ENCODE measurements around the gene TKTL1.

Gene TKTL1

GRCh38 chrX:154362085-154362742 lies 66.6 kb downstream of the TKTL1 start:
- no peak for DNase-seq (ENCODE audit: low read depth)

- DNase-seq (ENCODE audit: low read depth), result no peak
These were observed 68.3 kb downstream of the TKTL1 start for GRCh38 chrX:154363706-154364439.

GRCh38 chrX:154365052-154365600 lies 69.5 kb downstream of the TKTL1 start:
- no peak for DNase-seq (ENCODE audit: low read depth)

GRCh38 chrX:154365997-154366665 lies 70.5 kb downstream of the TKTL1 start:
- DNase-seq (ENCODE audit: low read depth), result no peak

GRCh38 chrX:154366666-154367055 lies 71.1 kb downstream of the TKTL1 start:
- no peak for DNase-seq (ENCODE audit: low read depth)

GRCh38 chrX:154367474-154368308 lies 72.1 kb downstream of the TKTL1 start:
- DNase-seq (ENCODE audit: low read depth), result no peak

GRCh38 chrX:154368630-154369448 lies 73.2 kb downstream of the TKTL1 start:
- DNase-seq (ENCODE audit: low read depth), result peak; percentile 86

- DNase-seq (ENCODE audit: low read depth), result peak; percentile 54
These were observed 74.1 kb downstream of the TKTL1 start for GRCh38 chrX:154369449-154370299.

GRCh38 chrX:154370300-154371016 lies 74.9 kb downstream of the TKTL1 start:
- no peak for DNase-seq (ENCODE audit: low read depth)

GRCh38 chrX:154371017-154371788 lies 75.6 kb downstream of the TKTL1 start:
- peak; percentile 89 for DNase-seq (ENCODE audit: low read depth)

- no peak for DNase-seq (ENCODE audit: low read depth)
These were observed 76.2 kb downstream of the TKTL1 start for GRCh38 chrX:154371789-154372300.

- DNase-seq (ENCODE audit: low read depth), result no peak
These were observed 77.0 kb downstream of the TKTL1 start for GRCh38 chrX:154372612-154373022.

- DNase-seq (ENCODE audit: low read depth), result no peak
These were observed 78.0 kb downstream of the TKTL1 start for GRCh38 chrX:154373340-154374306.

GRCh38 chrX:154374313-154375155 lies 78.9 kb downstream of the TKTL1 start, which contains the start of gene FLNA:
FLNA (minus strand) TSS chrX:154374634; CDS start chrX:154371245, 3,389 bp downstream.
- DNase-seq (ENCODE audit: low read depth), result no peak

- no peak for DNase-seq (ENCODE audit: low read depth)
These were observed 79.5 kb downstream of the TKTL1 start for GRCh38 chrX:154375156-154375504.

GRCh38 chrX:154376774-154377173 lies 81.2 kb downstream of the TKTL1 start:
- no peak for DNase-seq (ENCODE audit: low read depth)

Measured in stimulated activated CD4-positive, alpha-beta T cell treated with anti-CD3 and anti-CD28 coated beads, Interleukin-2, amount 100 ng/mL, for 4 hours (primary cell).